Stimulated activated CD4-positive, alpha-beta T cell treated with anti-CD3 and anti-CD28 coated beads, Interleukin-2, amount 100 ng/mL, for 48 hours (primary cell): Measurements from ENCODE around the gene HTT-AS.
A peak's percentile ranks its signal among the peaks of the same experiment; 100 is the strongest.
"Not testable (repeated sequence)": the region's sequence is repeated elsewhere in the genome, so short reads cannot be mapped to it uniquely, and the experiment has no call there.

ENCODE experiments used
- DNase-seq, 2 donors: peaks; one replicate each; pipeline ENCODE4 v3.0.0-alpha.2; 2020

HTT-AS gene

DNA sequence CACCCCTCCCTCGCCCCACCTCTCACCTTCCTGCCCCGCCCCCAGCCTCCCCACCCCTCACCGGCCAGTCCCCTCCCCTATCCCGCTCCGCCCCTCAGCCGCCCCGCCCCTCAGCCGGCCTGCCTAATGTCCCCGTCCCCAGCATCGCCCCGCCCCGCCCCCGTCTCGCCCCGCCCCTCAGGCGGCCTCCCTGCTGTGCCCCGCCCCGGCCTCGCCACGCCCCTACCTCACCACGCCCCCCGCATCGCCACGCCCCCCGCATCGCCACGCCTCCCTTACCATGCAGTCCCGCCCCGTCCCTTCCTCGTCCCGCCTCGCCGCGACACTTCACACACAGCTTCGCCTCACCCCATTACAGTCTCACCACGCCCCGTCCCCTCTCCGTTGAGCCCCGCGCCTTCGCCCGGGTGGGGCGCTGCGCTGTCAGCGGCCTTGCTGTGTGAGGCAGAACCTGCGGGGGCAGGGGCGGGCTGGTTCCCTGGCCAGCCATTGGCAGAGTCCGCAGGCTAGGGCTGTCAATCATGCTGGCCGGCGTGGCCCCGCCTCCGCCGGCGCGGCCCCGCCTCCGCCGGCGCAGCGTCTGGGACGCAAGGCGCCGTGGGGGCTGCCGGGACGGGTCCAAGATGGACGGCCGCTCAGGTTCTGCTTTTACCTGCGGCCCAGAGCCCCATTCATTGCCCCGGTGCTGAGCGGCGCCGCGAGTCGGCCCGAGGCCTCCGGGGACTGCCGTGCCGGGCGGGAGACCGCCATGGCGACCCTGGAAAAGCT lies at the start of gene HTT-AS, which contains the start of gene HTT:
Gene HTT-AS (minus strand): TSS at position 461 of the 768 bp plus-strand sequence.
Gene HTT (plus strand): TSS at position 604 of the 768 bp plus-strand sequence. CDS start 145 bp downstream, at position 749.
- peak; percentile 97 to 99 for DNase-seq

DNA sequence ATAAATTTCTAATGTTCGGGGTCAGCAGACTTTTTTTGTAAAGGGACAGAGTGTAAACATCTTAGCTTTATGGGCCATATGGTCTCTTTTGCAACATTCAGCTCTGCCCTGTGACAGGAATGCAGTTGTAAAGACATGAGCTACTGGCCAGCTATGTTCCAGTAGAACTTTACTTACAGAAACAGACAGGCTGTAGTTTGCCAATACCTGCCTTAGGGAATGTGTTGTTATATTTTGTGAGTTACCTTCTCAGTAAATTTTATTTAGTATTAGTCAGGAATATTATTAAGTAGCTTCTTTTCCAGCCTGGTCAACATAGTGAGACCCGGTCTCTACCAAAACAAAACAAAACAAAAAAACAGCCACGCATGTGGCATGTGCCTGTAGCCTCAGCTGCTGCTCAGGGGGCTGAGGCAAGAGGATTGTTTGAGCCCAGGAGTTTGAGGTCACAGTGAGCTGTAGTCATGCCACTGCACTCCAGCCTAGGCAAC lies 48.9 kb upstream of the HTT-AS start:
- DNase-seq: no peak

DNA sequence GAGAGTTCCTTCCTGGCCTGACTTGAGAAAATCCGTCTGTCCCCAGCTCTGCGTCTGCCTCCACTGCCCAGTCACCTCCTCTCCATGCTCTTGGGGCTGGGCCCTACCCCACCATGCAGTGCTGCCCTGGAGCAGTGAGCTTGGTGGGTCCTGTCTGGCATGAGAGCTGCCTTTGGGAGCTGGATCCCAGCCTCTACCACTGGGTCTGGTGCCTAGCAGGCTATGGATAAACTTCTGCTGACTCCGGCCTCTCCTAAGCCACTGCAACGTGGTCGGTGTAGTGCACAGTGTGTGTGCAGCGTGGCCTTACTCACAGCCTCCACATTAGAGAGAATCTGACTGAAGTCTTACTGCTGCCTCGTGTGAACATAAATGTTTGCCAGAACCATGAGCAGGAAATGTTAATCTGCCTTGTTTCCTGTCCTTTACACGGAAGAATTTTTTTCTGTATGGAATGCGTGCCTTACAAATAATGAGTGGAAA lies 47.8 kb upstream of the HTT-AS start:
- no peak for DNase-seq

DNA sequence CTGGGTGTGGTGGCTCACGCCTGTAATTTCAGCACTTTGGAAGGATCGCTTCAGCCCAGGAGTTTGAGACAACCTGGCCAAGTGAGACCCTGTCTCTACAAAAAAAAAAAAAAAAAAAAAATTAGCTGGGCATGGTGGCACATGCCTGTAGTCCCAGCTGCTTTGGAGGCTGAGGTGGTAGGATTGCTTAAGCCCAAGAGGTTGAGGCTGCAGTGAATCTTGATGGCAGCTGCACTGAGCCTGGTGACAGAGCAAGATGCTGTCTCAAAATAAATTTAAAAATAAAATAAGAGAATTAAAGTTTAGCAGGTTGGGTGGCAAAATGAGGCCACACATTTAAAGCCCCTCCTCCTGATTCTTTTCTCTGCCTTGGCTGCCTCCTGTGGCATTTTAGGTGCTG lies 47.3 kb upstream of the HTT-AS start:
- DNase-seq: no peak

DNA sequence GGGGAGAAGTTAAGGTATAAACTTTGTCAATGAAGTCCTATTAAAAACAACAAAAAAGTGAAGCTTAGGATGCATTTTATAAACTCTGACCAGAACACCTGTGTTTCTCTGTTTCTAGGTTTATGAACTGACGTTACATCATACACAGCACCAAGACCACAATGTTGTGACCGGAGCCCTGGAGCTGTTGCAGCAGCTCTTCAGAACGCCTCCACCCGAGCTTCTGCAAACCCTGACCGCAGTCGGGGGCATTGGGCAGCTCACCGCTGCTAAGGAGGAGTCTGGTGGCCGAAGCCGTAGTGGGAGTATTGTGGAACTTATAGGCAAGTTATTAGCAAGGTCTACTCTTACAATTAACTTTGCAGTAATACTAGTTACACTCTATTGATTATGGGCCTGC lies 46.8 kb upstream of the HTT-AS start:
- DNase-seq: no peak

DNA sequence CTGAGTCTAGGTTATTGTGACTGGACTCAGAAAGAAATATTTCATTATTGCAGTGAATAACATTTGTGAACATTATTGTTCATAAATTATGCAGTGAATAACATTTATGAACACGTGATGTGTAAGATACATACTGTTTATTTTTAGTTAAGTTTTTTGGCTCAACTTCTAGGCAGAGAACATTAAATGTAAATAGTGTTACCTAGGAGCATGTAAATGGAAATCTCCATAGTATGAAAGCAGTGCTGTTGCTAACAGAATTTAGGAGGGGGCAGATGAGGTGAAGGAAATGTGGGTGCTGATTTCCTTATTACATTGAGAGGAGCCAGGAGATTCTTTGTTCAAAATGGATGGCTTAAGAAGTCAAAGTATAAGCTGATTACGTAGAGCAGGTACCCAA lies 45.1 kb upstream of the HTT-AS start:
- no peak for DNase-seq

DNA sequence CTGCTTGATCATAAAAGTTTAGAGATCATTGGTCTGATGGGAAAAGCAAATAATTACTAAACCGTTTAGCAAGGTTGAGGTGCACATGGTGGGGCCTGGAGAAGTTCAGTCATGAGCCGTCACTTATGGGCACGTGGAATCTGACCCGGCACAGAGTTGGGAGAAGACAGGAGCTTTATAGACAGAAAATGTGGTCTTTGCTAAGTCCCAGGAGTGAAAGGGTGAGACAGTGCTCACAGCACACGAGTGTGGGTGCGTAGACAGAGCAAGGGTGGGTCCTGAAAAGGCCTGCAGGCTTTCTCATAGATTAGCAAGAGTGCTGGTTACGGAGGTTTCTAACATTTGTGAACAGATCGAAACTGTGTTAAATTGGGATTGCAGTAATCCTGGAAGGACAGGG lies 44.0 kb upstream of the HTT-AS start:
- no peak for DNase-seq

DNA sequence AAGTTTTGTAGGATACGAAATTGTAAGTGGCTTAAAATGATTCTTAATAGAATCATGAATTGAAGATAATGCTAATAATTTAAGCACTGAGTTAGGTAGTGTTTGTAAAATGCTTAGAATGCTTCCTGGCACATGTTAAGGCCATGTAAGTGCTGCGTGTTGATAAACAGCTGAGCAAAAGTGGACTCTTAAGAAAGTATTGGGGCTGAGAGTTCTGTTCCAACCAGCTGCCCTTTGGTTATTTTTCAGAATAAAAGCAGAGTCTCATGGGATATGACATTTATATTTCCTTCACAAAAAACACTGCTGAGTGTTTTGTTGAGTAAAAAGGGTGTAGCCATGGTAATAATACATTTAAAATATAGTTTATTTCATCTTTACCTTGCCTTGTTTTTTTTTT lies 42.6 kb upstream of the HTT-AS start:
- DNase-seq: no peak

DNA sequence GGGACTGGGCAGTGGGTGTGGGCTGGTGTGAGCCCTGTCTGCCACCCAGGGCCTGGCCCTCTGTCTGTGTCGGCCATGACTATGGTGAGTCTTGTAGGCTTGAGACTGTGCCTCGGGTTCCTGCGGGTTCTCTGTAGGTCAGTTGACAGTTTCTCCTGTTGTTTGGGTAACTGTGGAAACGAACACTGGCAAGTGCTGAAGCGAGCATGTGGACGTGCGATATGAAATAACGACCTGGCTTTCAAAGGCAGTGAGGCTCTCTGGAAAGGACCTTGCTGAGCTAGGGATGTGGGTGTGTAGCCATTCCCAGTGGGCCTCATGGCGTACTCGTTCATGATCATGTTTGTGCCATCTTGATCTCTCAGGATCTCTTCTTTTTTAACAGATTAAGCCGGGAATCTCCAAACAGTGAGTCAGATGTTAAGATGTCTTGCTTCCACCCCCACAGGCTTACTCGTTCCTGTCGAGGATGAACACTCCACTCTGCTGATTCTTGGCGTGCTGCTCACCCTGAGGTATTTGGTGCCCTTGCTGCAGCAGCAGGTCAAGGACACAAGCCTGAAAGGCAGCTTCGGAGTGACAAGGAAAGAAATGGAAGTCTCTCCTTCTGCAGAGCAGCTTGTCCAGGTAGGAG lies 41.4 kb upstream of the HTT-AS start:
- DNase-seq: no peak

DNA sequence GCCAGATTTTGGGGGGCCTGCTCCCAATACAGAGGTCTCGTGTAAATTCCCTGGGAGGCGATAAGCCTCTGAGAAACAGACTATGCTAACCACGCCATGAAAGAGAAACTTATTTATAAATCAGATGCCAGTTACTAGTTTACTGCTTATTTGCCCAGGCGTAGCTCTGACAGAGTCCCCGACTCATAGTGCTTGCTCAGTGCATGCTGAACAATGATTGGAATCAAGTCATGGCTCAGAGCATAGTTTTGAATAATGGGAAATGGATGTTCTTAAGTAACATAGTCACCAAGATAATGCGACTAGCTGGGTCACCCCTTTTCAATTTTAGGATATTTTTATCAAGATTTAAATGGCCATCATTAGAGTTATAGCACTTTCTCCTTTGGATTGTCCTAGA lies 40.0 kb upstream of the HTT-AS start:
- DNase-seq: no peak

DNA sequence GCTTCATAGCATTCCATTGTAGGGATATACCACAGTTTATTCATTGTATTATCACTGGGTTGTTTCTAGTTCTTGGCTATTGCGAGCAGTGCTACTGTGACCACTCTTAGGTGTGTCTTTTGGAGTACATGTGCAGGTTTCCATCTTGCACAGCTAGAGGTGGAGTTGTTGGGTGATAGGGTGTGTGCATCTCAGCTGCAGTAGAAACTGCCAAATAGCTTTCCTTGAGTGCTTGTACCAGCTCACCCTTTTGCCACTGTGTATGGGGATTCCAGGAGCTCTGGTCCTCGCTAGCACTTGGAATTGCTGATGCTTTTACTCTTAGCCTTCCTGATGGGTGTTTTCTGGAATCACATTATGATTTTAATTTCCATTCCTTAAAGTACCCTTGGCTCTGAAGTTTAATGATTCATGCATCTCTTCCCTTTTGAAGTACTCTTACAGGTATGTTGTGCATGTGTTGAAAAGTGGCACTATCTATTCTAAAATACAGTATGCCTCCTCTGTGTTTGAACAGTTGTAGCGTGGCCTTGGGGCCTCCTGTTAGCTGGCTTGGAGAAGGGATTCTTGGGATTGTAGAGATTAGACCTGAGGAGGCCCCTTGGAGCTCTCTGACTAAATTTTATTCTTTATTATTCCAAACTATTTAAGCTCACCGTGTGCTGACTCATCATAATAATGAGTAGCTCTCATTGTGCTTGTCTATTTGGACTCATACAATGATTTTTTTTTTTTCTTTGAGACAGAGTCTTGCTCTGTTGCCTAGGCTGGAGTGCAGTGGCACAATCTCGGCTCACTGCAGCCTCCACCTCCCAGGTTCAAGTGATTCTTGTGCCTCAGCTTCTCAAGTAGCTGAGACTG lies 38.5 kb upstream of the HTT-AS start:
- DNase-seq: no peak

DNA sequence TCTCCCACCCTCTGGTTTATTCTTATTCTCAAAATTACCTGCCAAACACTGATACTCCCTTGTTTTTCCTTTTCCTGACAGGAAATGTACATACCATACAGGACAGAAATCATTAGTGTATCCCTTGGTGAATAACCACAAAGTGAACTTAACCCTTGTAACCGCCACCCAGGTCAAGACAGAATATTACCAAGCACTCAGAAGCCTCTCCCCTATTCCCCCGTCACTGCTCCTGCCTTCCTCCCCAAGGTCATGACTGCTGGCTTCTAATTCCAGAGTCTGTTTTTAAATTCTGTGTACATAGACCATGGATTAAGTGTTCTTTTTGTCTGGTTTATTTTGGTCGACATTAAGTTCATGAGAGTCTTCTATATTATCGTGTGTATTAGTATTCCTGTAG lies 37.9 kb upstream of the HTT-AS start:
- no peak for DNase-seq

DNA sequence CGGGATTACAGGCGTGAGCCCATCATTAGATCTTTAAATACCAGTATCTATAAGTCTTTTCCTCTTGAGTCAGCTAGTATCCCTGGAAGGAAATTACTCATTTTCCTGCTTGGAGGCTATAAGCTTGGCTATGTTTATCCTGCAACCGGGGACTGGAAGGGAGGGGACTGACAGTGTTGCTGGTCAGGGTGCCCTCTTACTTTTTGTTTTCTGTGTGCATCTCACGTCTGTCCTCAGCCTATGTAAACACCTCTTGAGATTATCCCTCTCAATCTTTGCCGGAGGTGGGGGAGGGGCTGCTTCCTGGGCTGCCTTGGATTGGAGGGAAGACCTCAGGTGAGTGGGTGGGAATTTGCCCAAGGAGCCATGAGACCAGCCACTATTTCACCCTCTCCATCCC lies 37.1 kb upstream of the HTT-AS start:
- DNase-seq: no peak

DNA sequence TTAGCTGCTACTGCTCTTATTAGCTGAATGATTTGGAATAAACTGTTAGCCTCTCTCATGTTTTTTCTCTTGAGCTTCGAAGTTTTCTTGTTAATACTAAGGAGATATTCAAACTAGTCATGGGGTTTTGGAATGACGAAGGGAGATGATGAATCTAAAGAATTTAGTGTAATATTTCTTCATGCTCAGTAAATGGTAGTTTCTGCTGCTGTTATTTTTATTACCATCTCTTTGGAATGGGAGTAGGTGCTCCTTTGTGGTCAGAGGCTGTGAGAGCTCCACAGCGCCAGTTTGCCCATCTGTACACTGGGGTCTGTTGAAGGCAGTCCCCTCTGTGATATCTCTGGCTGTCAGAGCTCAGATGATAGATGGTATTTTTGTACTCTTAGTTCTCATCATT lies 33.9 kb upstream of the HTT-AS start:
- no peak for DNase-seq

DNA sequence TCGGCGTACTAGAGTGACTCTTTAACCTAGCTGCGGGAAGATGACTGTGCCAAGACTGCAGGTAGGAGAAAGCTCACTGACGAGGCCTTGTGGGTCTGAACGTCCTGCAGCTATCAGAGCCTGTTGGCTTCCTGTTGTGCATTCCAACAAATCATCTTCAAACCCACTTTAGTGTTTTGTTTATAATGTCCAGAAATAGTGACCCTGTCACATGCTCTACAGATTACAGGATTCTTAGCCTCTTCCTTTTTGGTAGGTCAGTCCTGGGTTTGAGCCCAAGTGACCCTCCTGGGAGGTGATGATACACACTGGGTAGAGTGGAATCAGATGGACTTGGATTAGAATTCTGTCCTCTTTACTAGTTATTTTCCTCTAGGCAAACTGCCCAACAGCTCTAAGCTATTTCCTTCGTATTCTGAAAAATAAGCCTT lies 33.4 kb upstream of the HTT-AS start:
- DNase-seq: no peak

DNA sequence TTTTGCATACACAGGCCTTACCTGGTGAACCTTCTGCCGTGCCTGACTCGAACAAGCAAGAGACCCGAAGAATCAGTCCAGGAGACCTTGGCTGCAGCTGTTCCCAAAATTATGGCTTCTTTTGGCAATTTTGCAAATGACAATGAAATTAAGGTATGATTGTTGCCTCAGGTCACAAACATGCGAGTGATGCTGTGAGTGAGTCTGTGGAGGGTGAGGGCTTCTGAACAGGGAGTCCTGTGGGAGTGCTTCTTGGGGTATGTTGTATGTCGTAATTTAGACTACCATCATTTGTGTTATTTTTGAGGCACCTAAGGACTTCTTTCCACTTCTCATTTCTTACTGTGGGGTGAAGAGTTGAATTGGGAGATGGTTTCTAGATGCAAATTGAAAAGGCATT lies 32.9 kb upstream of the HTT-AS start:
- DNase-seq: no peak

DNA sequence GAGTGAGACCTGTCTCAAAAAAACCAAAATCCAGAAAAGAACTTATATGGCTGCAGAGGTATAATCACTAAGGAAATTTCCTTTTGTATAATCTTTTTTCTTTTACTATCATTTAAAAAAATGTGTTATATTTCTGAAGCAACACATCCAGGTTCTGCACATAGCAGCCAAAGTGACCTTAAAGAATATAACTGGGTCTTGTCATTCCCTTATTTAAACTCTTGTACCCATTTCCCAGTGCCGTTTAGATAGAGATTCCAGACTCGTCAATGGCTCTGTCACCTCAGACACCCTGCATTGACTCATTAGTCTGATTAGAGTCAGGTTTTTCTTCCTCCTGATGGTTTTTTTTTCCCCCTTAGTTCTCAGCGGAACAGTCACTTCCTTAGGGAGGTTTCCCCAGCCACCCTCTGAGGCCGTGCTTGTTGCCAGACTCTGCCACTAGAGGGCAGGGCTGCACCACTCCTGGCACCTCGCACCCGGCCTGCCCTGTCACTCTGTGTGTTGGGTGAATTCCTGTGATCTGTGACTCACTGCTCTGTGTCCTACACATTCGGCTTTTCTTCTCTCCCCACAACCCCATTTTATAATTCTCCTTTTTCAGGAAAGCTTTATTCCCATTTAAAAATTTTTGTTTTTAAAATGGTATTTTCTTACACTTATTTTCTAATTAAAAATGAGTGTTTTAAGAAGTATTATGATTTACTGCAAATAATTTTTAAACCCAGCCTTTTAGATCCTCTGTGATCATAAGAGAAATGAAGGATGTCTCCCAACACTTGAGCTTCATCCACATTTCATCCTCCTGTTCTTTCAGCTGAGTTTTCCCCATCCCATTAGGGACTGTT lies 32.2 kb upstream of the HTT-AS start:
- DNase-seq: peak; percentile 95

DNA sequence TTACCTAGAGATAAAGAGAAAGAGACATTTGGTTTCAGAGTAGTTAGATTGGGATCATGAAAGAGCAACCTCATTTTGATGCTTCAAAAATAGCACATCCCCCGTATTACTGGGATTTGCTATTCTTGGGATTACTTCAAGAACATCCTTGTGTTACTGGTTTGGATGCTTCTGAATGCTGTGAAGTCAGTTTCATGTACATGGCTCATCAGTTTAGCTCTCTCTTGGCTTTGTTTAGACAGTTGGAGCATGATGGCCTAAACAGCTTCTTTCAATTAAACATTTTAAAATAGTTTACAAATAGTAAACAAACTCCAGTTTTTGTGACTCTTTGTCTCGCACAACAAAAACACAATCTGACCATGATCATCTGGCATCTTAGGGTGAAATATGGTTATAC lies 24.0 kb upstream of the HTT-AS start:
- no peak for DNase-seq

DNA sequence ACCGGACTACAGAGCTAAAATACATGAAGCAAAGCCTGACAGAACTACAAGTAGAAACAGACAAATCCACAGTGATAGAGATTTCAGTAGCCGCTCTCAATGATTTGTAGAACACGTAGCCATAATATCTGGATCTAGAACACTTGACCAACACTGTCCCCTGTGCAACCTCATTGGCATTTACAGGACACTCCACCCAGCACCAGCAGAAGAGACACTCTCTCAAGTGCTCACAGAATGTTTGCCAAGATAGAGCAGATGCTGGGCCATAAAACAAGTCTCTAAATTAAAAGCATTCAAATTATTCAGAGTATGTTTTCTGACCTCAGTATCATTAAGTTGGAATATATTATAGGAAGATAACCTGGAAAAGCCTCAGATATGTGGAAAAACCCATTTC lies 21.9 kb upstream of the HTT-AS start:
- DNase-seq: no peak

DNA sequence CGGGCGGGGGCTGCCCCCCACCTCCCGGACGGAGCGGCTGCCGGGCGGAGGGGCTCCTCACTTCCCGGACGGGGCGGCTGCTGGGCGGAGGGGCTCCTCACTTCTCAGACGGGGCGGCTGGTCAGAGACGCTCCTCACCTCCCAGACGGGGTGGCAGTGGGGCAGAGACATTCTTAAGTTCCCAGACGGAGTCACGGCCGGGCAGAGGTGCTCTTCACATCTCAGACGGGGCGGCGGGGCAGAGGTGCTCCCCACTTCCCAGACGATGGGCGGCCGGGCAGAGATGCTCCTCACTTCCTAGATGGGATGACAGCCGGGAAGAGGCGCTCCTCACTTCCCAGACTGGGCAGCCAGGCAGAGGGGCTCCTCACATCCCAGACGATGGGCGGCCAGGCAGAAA lies 20.4 kb upstream of the HTT-AS start:
- DNase-seq: not testable (repeated sequence)

DNA sequence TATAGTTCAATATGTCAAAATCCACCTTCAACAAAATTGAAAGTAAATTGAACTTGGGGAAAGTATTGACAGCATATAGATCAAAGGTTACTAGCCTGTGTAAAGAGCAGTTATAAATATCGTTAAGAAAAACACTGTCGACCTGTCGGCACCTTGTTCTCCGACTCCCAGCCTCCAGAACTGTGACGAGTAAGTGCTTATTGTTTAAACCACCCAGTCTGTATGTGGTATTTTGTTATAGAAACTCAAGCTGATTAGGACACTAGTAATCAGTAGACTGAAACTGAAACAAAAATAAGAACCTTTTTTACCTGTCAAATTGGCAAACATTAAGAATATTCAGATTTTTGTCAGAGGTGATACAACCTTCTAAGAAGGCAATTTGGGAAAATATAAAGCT lies 17.1 kb upstream of the HTT-AS start:
- DNase-seq: no peak

DNA sequence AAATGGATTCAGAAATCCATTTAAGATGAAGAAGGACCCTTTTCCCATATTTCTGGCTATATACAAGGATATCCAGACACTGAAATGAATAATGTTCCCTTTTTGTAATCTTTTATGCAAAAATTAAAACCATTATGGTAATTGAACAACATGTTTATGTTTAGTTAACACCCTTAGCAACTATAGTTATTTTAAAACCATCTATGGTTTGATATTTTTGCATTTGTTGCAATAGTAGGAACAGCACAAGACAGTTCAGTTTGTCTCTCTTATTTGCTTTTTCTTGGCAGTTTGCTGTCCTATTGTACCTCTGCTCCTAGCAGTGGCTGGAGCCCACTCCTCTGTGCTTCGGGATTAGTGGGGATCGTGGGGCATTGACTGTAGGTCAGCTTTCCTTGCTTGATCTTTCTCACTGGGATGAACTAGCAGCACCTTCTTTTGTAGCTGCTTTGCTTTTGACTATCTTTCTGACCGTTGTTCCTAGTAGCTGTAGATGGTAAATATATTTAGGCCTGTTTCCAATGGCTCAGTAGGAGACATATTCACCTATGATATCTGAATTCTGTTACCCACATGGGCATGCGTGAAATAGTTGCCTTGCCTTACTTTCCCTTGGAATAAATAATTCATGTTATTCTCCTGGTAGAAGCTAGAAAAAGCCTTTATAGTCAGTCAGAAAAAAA lies 12.9 kb upstream of the HTT-AS start:
- DNase-seq: no peak
